GM21529 (cell line): ENCODE measurements around the gene SLCO1B3.
"Not testable (repeated sequence)": the region's sequence is repeated elsewhere in the genome, so short reads cannot be mapped to it uniquely, and the experiment has no call there.

ENCODE experiments used
- ATAC-seq: cut with Tn5 transposase; IDR thresholded peaks from one replicate; pipeline ENCODE4 v1.9.1; 2021; ENCODE audit not compliant: unreplicated experiment

Gene SLCO1B3

GRCh38 chr12:20810487-20810886 lies at the start of gene SLCO1B3:
SLCO1B3 (plus strand) TSS chr12:20810705; CDS start chr12:20815739, 5,034 bp downstream.
- no peak for ATAC-seq

- ATAC-seq = no peak
Observed at GRCh38 chr12:20777420-20777819, 33.1 kb upstream of the SLCO1B3 start.

- no peak for ATAC-seq
Observed at GRCh38 chr12:20778969-20779368, 31.5 kb upstream of the SLCO1B3 start.

- not testable (repeated sequence) for ATAC-seq
Observed at GRCh38 chr12:20779971-20780370, 30.5 kb upstream of the SLCO1B3 start.

- not testable (repeated sequence) for ATAC-seq
Observed at GRCh38 chr12:20783796-20784357, 26.6 kb upstream of the SLCO1B3 start.

DNA sequence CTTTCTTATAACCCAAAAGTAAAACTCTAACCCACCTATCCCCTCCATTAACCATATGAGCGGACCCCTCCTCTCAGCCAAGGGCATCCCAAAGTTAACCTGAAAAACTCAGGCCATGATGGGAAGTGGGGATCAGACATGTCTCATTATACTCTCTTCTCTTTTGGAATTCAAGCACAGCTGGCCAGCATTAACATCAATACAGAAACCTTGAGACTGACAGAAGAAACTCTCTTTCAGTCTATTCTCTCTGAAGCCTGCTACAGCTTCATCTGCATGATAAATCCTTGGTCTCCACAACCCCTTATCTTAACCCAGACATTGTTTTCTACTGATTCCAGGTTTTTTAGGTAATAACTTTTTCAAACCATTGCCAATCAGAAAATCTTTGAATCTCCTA lies 17.5 kb upstream of the SLCO1B3 start:
- ATAC-seq = no peak

DNA sequence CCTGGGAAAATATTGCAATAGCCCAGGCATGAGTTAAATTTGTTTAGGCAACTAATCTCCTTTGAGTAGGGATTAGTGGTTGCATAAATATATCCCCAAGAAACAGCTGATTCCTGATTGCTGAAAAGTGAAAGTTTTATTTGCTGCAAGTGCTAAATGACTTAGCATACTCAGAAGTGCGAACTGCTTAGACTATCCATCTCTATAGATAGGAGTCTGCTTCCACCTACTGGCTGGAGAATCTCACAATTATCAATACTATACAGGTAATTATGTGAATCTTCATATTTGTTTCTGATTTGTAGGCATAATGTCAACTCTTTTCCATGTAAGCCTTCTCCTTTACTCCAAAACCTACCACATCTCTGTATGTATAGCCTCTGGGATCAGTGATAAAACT lies 12.0 kb upstream of the SLCO1B3 start:
- no peak for ATAC-seq

DNA sequence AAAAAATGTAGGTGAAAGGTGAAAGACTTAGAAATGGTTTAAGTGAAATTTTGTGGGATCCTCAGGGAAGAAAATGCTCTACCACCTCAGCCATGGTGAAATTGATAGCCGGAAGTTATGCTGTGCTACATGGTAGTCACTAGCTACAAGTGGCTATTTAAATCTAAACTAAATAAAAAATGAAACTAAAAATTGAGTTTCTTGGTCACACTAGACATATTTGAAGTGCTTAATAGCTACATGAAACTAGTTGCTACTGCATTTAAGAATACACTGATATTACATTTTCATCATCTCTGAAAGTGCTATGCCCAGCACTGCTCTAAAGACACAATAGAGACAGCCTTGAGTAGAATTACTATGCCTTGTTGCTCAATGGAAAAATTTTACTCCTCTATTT lies 10.3 kb upstream of the SLCO1B3 start:
- no peak for ATAC-seq

DNA sequence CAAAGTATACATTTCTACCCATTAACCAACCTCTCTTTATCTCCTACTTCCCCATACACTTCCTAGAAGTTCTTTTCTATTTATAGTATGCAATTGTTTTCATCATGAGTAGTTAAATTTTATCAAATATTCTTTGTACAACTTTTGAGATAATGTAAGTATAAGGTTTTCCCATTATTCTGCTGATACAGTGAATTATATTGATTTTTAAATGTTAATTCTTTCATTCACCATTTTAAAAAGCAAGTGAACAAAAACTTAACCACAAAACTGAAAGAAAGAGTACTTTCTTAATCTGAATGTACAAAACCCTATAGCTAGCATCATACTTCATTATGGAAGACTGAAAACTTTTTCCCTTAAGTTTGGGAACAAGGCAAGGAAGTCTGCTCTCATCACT lies 9.5 kb upstream of the SLCO1B3 start:
- no peak for ATAC-seq

DNA sequence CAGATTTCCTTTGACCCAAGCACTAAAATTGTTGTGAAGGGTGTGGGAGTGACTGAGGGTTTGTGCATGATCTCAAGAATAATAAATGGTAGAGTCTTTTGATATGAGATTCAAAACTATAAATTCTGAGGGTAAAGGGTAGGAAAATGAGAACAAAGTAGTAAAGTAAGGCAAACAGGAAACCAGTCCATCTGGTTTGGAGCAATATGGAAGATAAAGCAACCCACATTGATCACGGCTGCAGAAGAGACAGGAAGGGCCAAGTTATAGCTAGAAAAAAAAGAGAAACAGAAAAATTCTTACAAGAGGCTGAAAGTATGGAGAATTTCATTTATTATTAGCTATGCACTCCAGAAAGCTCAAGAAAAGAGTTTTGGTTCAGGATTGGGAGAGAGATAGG lies 4.6 kb upstream of the SLCO1B3 start:
- no peak for ATAC-seq

DNA sequence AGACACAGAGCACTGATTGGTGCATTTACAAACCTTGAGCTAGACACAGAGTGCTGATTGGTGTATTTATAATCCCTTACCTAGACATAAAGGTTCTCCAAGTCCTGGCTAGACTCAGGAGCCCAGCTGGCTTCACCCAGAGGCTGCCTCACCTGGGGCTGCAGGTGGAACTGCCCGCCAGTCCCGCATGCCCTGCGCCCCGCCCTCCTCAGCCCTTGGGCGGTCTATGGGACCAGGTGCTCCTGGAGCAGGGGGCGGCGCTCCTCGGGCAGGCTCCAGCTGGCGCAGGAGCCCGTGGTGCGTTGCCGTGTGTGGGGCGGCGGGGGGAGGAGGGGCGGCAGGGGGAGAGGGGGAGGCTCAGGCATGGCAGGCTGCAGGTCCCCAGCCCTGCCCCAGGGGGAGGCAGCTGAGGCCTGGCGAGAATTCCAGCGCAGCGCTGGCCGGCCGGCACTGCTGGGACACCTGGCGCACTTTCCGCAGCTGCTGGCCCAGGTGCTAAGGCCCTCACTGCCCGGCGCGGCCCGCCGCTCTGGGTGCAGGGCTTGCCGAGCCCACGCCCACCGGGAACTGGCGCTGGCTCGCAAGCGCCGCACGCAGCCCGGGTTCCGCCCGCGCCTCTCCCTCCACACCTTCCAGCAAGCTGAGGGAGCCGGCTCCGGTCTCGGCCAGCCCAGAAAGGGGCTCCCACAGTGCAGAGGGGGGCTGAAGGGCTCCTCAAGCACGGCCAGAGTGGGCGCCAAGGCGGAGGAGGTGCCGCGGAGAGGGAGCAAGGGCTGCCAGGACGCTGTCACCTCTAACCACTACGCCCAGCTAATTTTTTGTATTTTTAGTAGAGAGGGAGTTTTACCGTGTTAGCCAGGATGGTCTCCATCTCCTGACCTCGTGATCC lies 3.1 kb upstream of the SLCO1B3 start:
- no peak for ATAC-seq

DNA sequence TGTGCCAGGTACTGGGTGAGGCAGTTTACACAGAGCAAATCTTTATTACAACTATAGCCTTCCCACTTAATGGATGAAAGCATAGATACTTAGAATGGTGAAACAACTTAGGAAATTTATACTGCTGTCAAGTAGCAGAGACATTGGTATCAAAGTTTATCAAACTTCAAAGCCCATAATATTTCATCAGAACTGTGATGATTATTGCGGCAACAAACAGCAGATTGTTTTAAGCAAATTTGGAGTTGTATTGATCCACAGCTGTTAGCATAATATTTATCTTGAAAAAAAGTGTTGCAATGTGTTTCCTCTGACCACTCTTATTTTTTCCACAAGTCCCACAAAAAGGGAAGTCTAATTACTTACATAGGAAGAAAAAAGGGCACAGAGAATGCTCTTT lies 2.0 kb upstream of the SLCO1B3 start:
- no peak for ATAC-seq

GRCh38 chr12:20815574-20815973 lies 5.1 kb downstream of the SLCO1B3 start:
- ATAC-seq = no peak

DNA sequence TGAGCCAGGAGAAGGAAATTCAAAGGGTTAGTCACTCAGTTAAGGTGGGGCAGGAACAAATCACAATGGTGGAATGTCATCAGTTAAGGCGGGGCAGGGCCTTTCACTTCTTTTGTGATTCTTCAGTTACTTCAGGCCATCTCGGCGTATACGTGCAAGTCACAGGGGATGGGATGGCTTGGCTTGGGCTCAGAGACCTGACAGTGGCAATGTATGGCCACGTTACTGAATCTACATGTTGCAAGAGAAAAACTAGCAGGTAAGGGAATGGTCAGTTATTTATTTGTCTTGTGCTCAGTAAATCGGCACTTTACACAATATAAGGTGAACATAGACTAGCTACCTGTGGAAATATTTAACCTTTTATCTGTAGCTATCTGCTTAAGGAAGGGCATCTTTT lies 11.9 kb downstream of the SLCO1B3 start:
- no peak for ATAC-seq

- ATAC-seq = no peak
Observed at GRCh38 chr12:20822925-20823324, 12.4 kb downstream of the SLCO1B3 start.

DNA sequence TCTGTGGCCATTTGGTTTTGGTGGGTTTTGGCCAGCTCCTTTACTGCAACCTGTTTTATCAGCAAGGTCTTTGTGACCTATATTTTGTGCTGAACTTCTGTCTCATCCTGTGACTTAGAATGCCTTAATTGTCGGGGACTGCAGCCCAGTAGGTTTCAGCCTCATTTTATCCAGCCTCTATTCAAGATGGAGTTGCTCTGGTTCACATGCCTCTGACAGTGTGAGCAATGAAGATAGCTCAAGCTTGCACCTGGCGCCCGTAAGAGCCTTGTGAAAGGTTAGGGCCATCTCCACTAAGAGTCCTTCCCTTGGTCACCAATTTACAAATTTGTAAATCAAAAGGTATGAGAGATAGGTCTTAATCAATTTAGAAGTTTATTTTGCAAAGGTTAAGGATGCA lies 19.4 kb downstream of the SLCO1B3 start:
- no peak for ATAC-seq

DNA sequence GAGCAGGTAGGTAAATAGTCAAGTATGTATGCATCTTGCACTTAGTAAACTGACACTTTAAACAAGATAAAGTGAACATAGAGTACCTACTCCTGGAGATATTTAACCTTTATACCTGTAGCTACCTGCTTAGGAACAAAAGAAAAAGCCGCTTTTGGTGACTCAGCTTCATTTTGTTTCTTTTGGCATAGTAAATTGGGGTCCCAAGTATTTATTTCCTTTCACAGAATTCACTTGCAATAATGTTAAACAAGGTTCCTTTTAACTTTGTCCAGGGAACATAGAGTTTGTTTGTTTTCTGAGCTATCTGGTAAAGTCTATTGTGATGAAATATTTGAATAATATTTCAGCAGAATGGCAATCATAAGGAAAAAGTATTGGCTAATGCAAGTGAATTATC lies 20.0 kb downstream of the SLCO1B3 start:
- ATAC-seq = no peak

GRCh38 chr12:20832911-20833310 lies 22.4 kb downstream of the SLCO1B3 start:
- ATAC-seq = no peak

GRCh38 chr12:20852649-20853048 lies 42.1 kb downstream of the SLCO1B3 start:
- no peak for ATAC-seq

DNA sequence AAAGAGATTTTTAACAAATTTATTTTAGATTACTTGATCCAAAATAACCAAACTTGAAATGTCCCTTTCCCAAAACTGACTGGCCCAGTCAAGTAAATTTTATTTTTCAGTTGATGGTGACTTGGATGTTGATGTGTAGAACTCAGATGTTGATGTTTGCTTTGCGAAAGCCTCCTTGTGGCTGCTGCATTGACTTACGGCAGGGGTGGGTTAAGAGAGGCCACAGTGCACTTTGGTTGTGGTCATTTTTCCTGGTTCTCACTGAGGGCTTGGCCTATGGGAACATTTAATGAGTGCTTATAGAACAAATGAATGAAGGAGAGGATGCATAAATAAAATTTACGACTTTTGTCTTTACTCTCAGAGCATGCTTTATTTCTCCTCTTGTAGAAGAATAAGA lies 52.6 kb downstream of the SLCO1B3 start:
- no peak for ATAC-seq

DNA sequence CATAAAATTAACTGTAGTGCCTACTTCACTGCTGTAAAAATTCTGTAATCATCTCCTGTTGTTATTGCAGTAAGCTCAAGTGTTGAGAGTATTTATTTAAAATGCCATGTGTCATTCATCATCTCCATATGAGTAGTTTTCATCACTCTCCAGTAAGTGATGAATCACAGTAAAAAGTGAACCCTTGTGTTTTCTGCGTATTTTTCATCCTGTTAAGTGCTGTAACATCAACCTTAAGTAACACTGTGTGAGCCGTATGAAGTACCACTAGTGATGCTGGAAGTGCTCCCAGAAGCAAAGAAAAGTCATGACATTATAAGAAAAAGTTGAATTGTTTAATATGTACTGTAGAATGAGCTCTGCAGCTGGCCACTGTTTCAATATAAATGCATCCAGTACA lies 55.4 kb downstream of the SLCO1B3 start:
- ATAC-seq = no peak

DNA sequence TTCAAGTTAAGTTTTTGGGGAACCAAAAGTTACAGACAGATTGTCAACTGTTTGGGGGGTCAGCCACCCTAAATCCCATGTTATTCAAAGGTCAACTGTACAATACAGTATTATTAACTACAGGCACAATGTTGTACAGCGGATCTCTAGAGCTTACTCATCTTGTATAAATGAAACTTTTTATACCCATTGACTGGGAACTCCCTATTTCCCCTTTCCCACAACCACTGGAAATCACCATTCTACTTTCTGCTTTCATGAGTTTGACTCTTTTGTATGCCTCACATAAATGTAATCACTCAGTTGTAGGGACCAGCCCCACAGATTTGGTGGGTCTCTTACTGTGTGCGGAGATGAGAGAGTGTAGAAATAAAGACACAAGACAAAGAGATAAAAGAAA lies 57.8 kb downstream of the SLCO1B3 start:
- ATAC-seq = no peak

- ATAC-seq = no peak
Observed at GRCh38 chr12:20883288-20883687, 72.8 kb downstream of the SLCO1B3 start.
